ENCODE data around the gene ANO2.

ANO2 gene

DNA sequence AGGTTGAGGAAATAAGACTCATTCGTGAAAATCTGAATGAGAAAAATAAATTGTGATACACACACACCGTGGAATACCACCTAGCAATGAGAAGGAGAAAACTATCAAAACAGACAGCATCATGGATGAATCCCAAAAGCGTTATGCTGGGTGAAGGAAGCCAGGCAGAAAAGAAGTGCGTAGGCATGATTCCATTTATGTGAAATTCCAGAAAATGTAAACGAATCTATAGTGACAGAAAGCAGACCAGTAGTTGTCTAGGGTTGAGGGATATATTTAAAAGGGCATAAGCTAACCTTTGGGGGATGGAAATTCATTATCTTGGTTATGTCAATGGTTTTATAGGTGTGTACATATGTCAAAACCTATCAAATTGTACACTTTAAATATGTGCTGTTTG, 42.5 kb upstream of the ANO2 start:
- H3K4me1 ChIP-seq (ENCODE audit: control insufficient read depth, insufficient read depth, low read depth, low read length) = peaks cover 6% of the 10 kb centered on the region
- H3K4ac ChIP-seq (ENCODE audit: low read depth in 1 of 2, low read length in 2 of 2) = no peak overlapping the region
- no peak overlapping the region for H2BK5ac ChIP-seq (ENCODE audit: low read depth, low read length, poor library complexity, severe bottlenecking)
- H3K27me3 ChIP-seq (ENCODE audit: control insufficient read depth in 1 of 2, insufficient read depth in 1 of 2, low read length in 2 of 2) = peaks cover 3 to 11% of the 10 kb centered on the region in 2 experiments
- no peak overlapping the region for H4K91ac ChIP-seq (ENCODE audit: low read length)
- no peak overlapping the region for H4K8ac ChIP-seq (ENCODE audit: low read length)
- no peak overlapping the region for H3K14ac ChIP-seq (ENCODE audit: low read length in 2 of 2)
- H3K36me3 ChIP-seq (ENCODE audit: control insufficient read depth in 1 of 2, insufficient read depth in 2 of 2, low read depth in 1 of 2, low read length in 2 of 2) = no peaks in the 10 kb centered on the region
- H3K27ac ChIP-seq (ENCODE audit: low read length, poor library complexity, severe bottlenecking) = no peak overlapping the region
- no peak overlapping the region for H2BK120ac ChIP-seq (ENCODE audit: low read depth, low read length)
- DNase-seq = no peak
- H2BK15ac ChIP-seq (ENCODE audit: low read depth, poor library complexity, severe bottlenecking) = no peak overlapping the region
- no peaks in the 10 kb centered on the region for H3K79me1 ChIP-seq (replicated peaks; ENCODE audit: low read length, poor library complexity, severe bottlenecking)
- H3K4me2 ChIP-seq (ENCODE audit: low read length, poor library complexity, severe bottlenecking) = no peak overlapping the region
- H2BK12ac ChIP-seq (ENCODE audit: low read length in 2 of 2) = no peak overlapping the region
- no peak overlapping the region for H3K4me3 ChIP-seq (ENCODE audit: insufficient read depth in 1 of 2, low read depth in 1 of 2, low read length in 2 of 2)
- no peak overlapping the region for H3K23ac ChIP-seq (ENCODE audit: low read length in 2 of 2)
- H3K18ac ChIP-seq (ENCODE audit: low read depth in 1 of 2, low read length in 2 of 2) = no peak overlapping the region
- H3K9me3 ChIP-seq (ENCODE audit: control insufficient read depth, low read length) = no peaks in the 10 kb centered on the region
- WGBS = 50% methylated on average over 4 of the region's 5 CpGs
- no peak overlapping the region for H3K9ac ChIP-seq (ENCODE audit: low read length)
- H2AK5ac ChIP-seq (ENCODE audit: low read length, severe bottlenecking) = no peak overlapping the region
- no peak overlapping the region for H2AFZ ChIP-seq (ENCODE audit: low read depth, low read length)

DNA sequence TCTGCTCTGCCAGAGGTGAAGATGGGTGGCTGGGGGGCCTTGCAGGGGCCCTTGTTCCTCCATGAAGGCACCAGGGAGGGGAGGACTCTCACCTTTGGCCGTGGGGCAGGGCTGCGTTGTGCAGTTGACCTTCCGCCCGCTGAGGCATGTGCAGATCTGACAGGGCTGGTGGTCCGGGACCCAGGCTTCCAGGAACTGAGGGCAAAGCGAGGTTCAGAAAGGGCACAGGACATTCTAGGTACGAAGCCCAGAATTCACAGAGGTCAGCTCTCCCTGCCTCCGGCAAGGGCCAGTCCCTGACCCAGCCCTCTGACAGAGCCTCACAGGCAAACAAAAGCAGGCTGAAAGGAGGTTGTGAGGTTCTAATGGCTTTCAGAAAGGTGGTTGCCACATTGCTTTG, 40.4 kb upstream of the ANO2 start:
- Histone ChIP-seq H3K79me1 (replicated peaks; ENCODE audit: low read length, poor library complexity, severe bottlenecking) (no peaks in the 10 kb centered on the region), H2AFZ (ENCODE audit: low read depth, low read length) (no peak overlapping the region), H4K8ac (ENCODE audit: low read length) (no peak overlapping the region), H2BK15ac (ENCODE audit: low read depth, poor library complexity, severe bottlenecking) (no peak overlapping the region), H3K4me1 (ENCODE audit: control insufficient read depth, insufficient read depth, low read depth, low read length) (peaks cover 4% of the 10 kb centered on the region), H3K14ac (ENCODE audit: low read length in 2 of 2) (peak overlapping the region in 1 of 2 experiments; percentile 19), H3K36me3 (ENCODE audit: control insufficient read depth in 1 of 2, insufficient read depth in 2 of 2, low read depth in 1 of 2, low read length in 2 of 2) (no peaks in the 10 kb centered on the region), H3K23ac (ENCODE audit: low read length in 2 of 2) (no peak overlapping the region), H2AK5ac (ENCODE audit: low read length, severe bottlenecking) (no peak overlapping the region), H3K4me3 (ENCODE audit: insufficient read depth in 1 of 2, low read depth in 1 of 2, low read length in 2 of 2) (no peak overlapping the region), H3K4ac (ENCODE audit: low read depth in 1 of 2, low read length in 2 of 2) (no peak overlapping the region), H3K18ac (ENCODE audit: low read depth in 1 of 2, low read length in 2 of 2) (no peak overlapping the region), H3K9ac (ENCODE audit: low read length) (no peak overlapping the region), H3K9me3 (ENCODE audit: control insufficient read depth, low read length) (no peaks in the 10 kb centered on the region), H2BK120ac (ENCODE audit: low read depth, low read length) (no peak overlapping the region), H2BK5ac (ENCODE audit: low read depth, low read length, poor library complexity, severe bottlenecking) (no peak overlapping the region), H3K4me2 (ENCODE audit: low read length, poor library complexity, severe bottlenecking) (no peak overlapping the region), H4K91ac (ENCODE audit: low read length) (no peak overlapping the region), H3K27ac (ENCODE audit: low read length, poor library complexity, severe bottlenecking) (no peak overlapping the region), H2BK12ac (ENCODE audit: low read length in 2 of 2) (no peak overlapping the region), H3K27me3 (ENCODE audit: control insufficient read depth in 1 of 2, insufficient read depth in 1 of 2, low read length in 2 of 2) (peaks cover 3 to 16% of the 10 kb centered on the region in 2 experiments)
- 83% methylated on average over 8 of the region's 8 CpGs for WGBS
- no peak for DNase-seq

DNA sequence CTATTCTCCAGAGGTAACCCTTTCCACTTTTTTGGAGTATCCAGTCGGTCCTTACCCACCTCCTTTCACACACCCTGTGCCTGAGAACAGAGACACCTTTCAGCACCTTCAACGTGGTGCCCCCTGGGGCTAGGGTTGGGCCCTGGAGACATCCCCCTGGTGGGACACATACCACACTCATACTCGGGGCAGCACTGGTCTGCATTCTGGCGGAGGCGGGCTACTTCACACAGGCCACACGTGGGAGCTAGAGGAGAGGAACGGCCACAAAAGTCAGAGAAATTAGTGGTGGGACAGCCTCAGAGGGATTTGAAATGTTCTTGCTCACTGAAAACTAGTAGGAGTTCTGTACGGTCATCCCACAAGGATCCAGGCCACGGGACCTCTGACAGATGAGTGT, 39.8 kb upstream of the ANO2 start:
- Histone ChIP-seq H3K36me3 (ENCODE audit: control insufficient read depth in 1 of 2, insufficient read depth in 2 of 2, low read depth in 1 of 2, low read length in 2 of 2) (no peaks in the 10 kb centered on the region), H2AK5ac (ENCODE audit: low read length, severe bottlenecking) (no peak overlapping the region), H2BK120ac (ENCODE audit: low read depth, low read length) (no peak overlapping the region), H3K4me2 (ENCODE audit: low read length, poor library complexity, severe bottlenecking) (no peak overlapping the region), H3K18ac (ENCODE audit: low read depth in 1 of 2, low read length in 2 of 2) (no peak overlapping the region), H3K14ac (ENCODE audit: low read length in 2 of 2) (no peak overlapping the region), H2BK12ac (ENCODE audit: low read length in 2 of 2) (no peak overlapping the region), H3K79me1 (replicated peaks; ENCODE audit: low read length, poor library complexity, severe bottlenecking) (no peaks in the 10 kb centered on the region), H2BK5ac (ENCODE audit: low read depth, low read length, poor library complexity, severe bottlenecking) (no peak overlapping the region), H4K8ac (ENCODE audit: low read length) (no peak overlapping the region), H3K9me3 (ENCODE audit: control insufficient read depth, low read length) (no peaks in the 10 kb centered on the region), H3K4ac (ENCODE audit: low read depth in 1 of 2, low read length in 2 of 2) (no peak overlapping the region), H3K4me3 (ENCODE audit: insufficient read depth in 1 of 2, low read depth in 1 of 2, low read length in 2 of 2) (no peak overlapping the region), H2AFZ (ENCODE audit: low read depth, low read length) (no peak overlapping the region), H4K91ac (ENCODE audit: low read length) (no peak overlapping the region), H3K27me3 (ENCODE audit: control insufficient read depth in 1 of 2, insufficient read depth in 1 of 2, low read length in 2 of 2) (peaks cover 3 to 16% of the 10 kb centered on the region in 2 experiments), H3K9ac (ENCODE audit: low read length) (no peak overlapping the region), H2BK15ac (ENCODE audit: low read depth, poor library complexity, severe bottlenecking) (no peak overlapping the region), H3K27ac (ENCODE audit: low read length, poor library complexity, severe bottlenecking) (no peak overlapping the region), H3K23ac (ENCODE audit: low read length in 2 of 2) (no peak overlapping the region), H3K4me1 (ENCODE audit: control insufficient read depth, insufficient read depth, low read depth, low read length) (peaks cover 4% of the 10 kb centered on the region)
- no peak for DNase-seq
- WGBS = 78% methylated on average over 9 of the region's 9 CpGs

DNA sequence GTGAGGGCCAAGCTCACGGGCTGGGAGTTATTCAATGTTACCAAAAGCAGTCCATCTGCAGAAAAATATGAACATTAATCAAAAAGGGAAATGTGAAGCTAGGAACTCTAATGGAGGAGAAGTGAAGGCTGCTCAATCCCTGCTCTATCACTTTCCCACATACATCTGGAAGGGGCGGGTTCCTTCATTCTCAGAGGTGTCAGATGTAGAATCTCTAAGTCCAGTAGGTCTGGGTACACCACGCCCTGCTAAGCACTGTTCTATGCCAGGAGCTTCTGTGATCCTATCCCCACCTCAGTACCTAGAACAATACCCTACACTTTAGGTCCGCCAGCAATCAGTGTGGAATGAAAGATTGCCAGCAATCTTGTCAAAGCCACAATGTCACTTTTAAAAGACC, 37.0 kb upstream of the ANO2 start:
- no peak overlapping the region for H3K9ac ChIP-seq (ENCODE audit: low read length)
- no peak overlapping the region for H2AFZ ChIP-seq (ENCODE audit: low read depth, low read length)
- no peak overlapping the region for H3K4ac ChIP-seq (ENCODE audit: low read depth in 1 of 2, low read length in 2 of 2)
- H3K27me3 ChIP-seq (ENCODE audit: control insufficient read depth in 1 of 2, insufficient read depth in 1 of 2, low read length in 2 of 2) = peaks cover 3 to 16% of the 10 kb centered on the region in 2 experiments
- no peak for DNase-seq
- H3K14ac ChIP-seq (ENCODE audit: low read length in 2 of 2) = no peak overlapping the region
- H2BK5ac ChIP-seq (ENCODE audit: low read depth, low read length, poor library complexity, severe bottlenecking) = no peak overlapping the region
- no peak overlapping the region for H3K27ac ChIP-seq (ENCODE audit: low read length, poor library complexity, severe bottlenecking)
- H4K8ac ChIP-seq (ENCODE audit: low read length) = no peak overlapping the region
- H3K23ac ChIP-seq (ENCODE audit: low read length in 2 of 2) = no peak overlapping the region
- no peaks in the 10 kb centered on the region for H3K79me1 ChIP-seq (replicated peaks; ENCODE audit: low read length, poor library complexity, severe bottlenecking)
- H4K91ac ChIP-seq (ENCODE audit: low read length) = no peak overlapping the region
- peaks cover 1% of the 10 kb centered on the region for H3K4me1 ChIP-seq (ENCODE audit: control insufficient read depth, insufficient read depth, low read depth, low read length)
- H3K36me3 ChIP-seq (ENCODE audit: control insufficient read depth in 1 of 2, insufficient read depth in 2 of 2, low read depth in 1 of 2, low read length in 2 of 2) = no peaks in the 10 kb centered on the region
- WGBS = 65% methylated on average over 4 of the region's 4 CpGs
- no peak overlapping the region for H3K18ac ChIP-seq (ENCODE audit: low read depth in 1 of 2, low read length in 2 of 2)
- H2BK120ac ChIP-seq (ENCODE audit: low read depth, low read length) = no peak overlapping the region
- no peak overlapping the region for H3K4me2 ChIP-seq (ENCODE audit: low read length, poor library complexity, severe bottlenecking)
- H2BK15ac ChIP-seq (ENCODE audit: low read depth, poor library complexity, severe bottlenecking) = no peak overlapping the region
- no peak overlapping the region for H2BK12ac ChIP-seq (ENCODE audit: low read length in 2 of 2)
- no peak overlapping the region for H2AK5ac ChIP-seq (ENCODE audit: low read length, severe bottlenecking)
- H3K9me3 ChIP-seq (ENCODE audit: control insufficient read depth, low read length) = no peaks in the 10 kb centered on the region
- H3K4me3 ChIP-seq (ENCODE audit: insufficient read depth in 1 of 2, low read depth in 1 of 2, low read length in 2 of 2) = no peak overlapping the region

Measured in mesenchymal stem cell (in vitro differentiated cells and primary cell).